ENCODE data around the gene DPYSL3. TPM values are rescaled to one million over a fixed set of nuclear protein-coding genes. Genes with fewer than 3 reads are reported as not detected.

Gene DPYSL3
- total and polyA plus RNA-seq, 4 donors, result 200 to 624 (median 447) TPM

- no peaks in the 10 kb centered on the region for H3K9me3 ChIP-seq (ENCODE audit: control insufficient read depth, insufficient read depth, low read length)
Measured at GRCh38 chr5:147482706-147483180, 27.1 kb downstream of the DPYSL3 start.

GRCh38 chr5:147481874-147482705, 27.8 kb downstream of the DPYSL3 start:
- peak overlapping the region; percentile 33 for H3K27ac ChIP-seq (ENCODE audit: low read depth, low read length)

More at GRCh38 chr5:147482706-147483180, 27.1 kb downstream of the DPYSL3 start:
- no CpG with 5 or more reads among the region's 7 CpGs for WGBS (ENCODE audit: insufficient coverage)
- Histone ChIP-seq H3K27me3 (ENCODE audit: control insufficient read depth, insufficient read depth, low read length) (no peaks in the 10 kb centered on the region), H3K4me1 (ENCODE audit: control insufficient read depth, insufficient read depth, low read length) (peaks cover 7% of the 10 kb centered on the region), H3K4me3 (ENCODE audit: low read depth, low read length) (no peak overlapping the region), H3K36me3 (ENCODE audit: control insufficient read depth, insufficient read depth, low read length) (no peaks in the 10 kb centered on the region), H3K27ac (ENCODE audit: low read depth, low read length) (peak overlapping the region; percentile 33)
- peak in 1 of 6 donors; percentile 46 for DNase-seq (ENCODE audit: low read depth in 4 of 6, low spot score in 6 of 6)

DNA sequence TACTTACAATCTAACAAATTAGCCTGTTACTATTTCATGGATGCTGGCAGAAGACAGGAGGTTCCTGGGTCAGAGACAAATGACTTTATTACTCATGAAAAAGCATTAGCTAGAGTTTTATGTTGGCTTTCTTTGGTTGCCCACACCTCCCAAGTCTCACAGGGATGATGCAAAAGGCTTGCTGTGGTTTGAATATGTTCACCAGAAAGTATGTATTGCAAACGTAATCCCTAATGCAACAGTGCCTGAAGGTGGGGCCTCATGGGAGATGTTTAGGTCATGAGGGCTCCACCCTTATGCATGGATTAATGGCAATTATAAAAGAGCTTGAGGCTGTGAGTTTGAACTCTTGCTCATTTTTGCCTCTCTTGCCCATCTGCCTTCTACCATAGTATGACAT, 28.5 kb downstream of the DPYSL3 start:
- DNase-seq (ENCODE audit: low read depth in 4 of 6, low spot score in 6 of 6), result no peak
- H3K9me3 ChIP-seq (ENCODE audit: control insufficient read depth, insufficient read depth, low read length), result no peaks in the 10 kb centered on the region
- H3K27ac ChIP-seq (ENCODE audit: low read depth, low read length), result no peak overlapping the region
- H3K4me1 ChIP-seq (ENCODE audit: control insufficient read depth, insufficient read depth, low read length), result peaks cover 7% of the 10 kb centered on the region
- H3K36me3 ChIP-seq (ENCODE audit: control insufficient read depth, insufficient read depth, low read length), result no peaks in the 10 kb centered on the region
- H3K4me3 ChIP-seq (ENCODE audit: low read depth, low read length), result no peak overlapping the region
- no peaks in the 10 kb centered on the region for H3K27me3 ChIP-seq (ENCODE audit: control insufficient read depth, insufficient read depth, low read length)
- WGBS (ENCODE audit: insufficient coverage), result 67% methylated on average over 1 of the region's 1 CpG

More at GRCh38 chr5:147481874-147482705, 27.8 kb downstream of the DPYSL3 start:
- no peak for DNase-seq (ENCODE audit: low read depth in 4 of 6, low spot score in 6 of 6)
- H3K4me3 ChIP-seq (ENCODE audit: low read depth, low read length), result no peak overlapping the region
- WGBS (ENCODE audit: insufficient coverage), result no CpG with 5 or more reads among the region's 3 CpGs
- no peaks in the 10 kb centered on the region for H3K36me3 ChIP-seq (ENCODE audit: control insufficient read depth, insufficient read depth, low read length)
- no peaks in the 10 kb centered on the region for H3K27me3 ChIP-seq (ENCODE audit: control insufficient read depth, insufficient read depth, low read length)
- H3K4me1 ChIP-seq (ENCODE audit: control insufficient read depth, insufficient read depth, low read length), result peaks cover 7% of the 10 kb centered on the region
- H3K9me3 ChIP-seq (ENCODE audit: control insufficient read depth, insufficient read depth, low read length), result no peaks in the 10 kb centered on the region

GRCh38 chr5:147479949-147480348, 29.9 kb downstream of the DPYSL3 start:
- Histone ChIP-seq H3K27me3 (ENCODE audit: control insufficient read depth, insufficient read depth, low read length) (no peaks in the 10 kb centered on the region), H3K27ac (ENCODE audit: low read depth, low read length) (no peak overlapping the region), H3K9me3 (ENCODE audit: control insufficient read depth, insufficient read depth, low read length) (no peaks in the 10 kb centered on the region), H3K4me1 (ENCODE audit: control insufficient read depth, insufficient read depth, low read length) (peaks cover 7% of the 10 kb centered on the region), H3K4me3 (ENCODE audit: low read depth, low read length) (no peak overlapping the region), H3K36me3 (ENCODE audit: control insufficient read depth, insufficient read depth, low read length) (no peaks in the 10 kb centered on the region)
- WGBS (ENCODE audit: insufficient coverage), result 55% methylated on average over 6 of the region's 6 CpGs
- DNase-seq (ENCODE audit: low read depth in 4 of 6, low spot score in 6 of 6), result peak in 1 of 6 donors; percentile 32

GRCh38 chr5:147479444-147479843, 30.4 kb downstream of the DPYSL3 start:
- H3K27ac ChIP-seq (ENCODE audit: low read depth, low read length), result no peak overlapping the region
- no peaks in the 10 kb centered on the region for H3K36me3 ChIP-seq (ENCODE audit: control insufficient read depth, insufficient read depth, low read length)
- DNase-seq (ENCODE audit: low read depth in 4 of 6, low spot score in 6 of 6), result peak in 1 of 6 donors; percentile 58
- no peak overlapping the region for H3K4me3 ChIP-seq (ENCODE audit: low read depth, low read length)
- no peaks in the 10 kb centered on the region for H3K27me3 ChIP-seq (ENCODE audit: control insufficient read depth, insufficient read depth, low read length)
- no peaks in the 10 kb centered on the region for H3K9me3 ChIP-seq (ENCODE audit: control insufficient read depth, insufficient read depth, low read length)
- peaks cover 7% of the 10 kb centered on the region for H3K4me1 ChIP-seq (ENCODE audit: control insufficient read depth, insufficient read depth, low read length)

DNA sequence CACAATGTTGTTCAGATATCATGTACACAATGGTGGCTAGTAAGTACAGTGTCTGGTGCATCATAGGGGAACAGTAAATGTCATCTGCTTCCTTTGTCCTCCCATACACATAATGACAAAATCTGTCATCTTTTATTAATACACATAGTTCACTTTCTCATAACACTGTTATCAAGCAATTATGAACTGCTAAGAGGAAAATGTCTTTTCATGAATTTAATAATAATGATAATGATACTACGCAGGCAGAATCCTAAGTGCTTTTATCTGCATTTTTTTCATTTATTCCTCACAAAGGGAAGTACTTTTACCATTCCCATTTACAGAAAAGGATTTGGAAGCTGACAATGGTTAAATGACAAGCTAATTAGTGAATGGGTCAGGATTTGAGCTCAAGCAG, 35.7 kb downstream of the DPYSL3 start:
- no peak overlapping the region for H3K4me3 ChIP-seq (ENCODE audit: low read depth, low read length)
- H3K36me3 ChIP-seq (ENCODE audit: control insufficient read depth, insufficient read depth, low read length), result no peaks in the 10 kb centered on the region
- H3K27ac ChIP-seq (ENCODE audit: low read depth, low read length), result no peak overlapping the region
- no peaks in the 10 kb centered on the region for H3K27me3 ChIP-seq (ENCODE audit: control insufficient read depth, insufficient read depth, low read length)
- no CpG with 5 or more reads among the region's 1 CpG for WGBS (ENCODE audit: insufficient coverage)
- H3K4me1 ChIP-seq (ENCODE audit: control insufficient read depth, insufficient read depth, low read length), result no peaks in the 10 kb centered on the region
- no peaks in the 10 kb centered on the region for H3K9me3 ChIP-seq (ENCODE audit: control insufficient read depth, insufficient read depth, low read length)
- DNase-seq (ENCODE audit: low read depth in 4 of 6, low spot score in 6 of 6), result peak in 1 of 6 donors; percentile 52

DNA sequence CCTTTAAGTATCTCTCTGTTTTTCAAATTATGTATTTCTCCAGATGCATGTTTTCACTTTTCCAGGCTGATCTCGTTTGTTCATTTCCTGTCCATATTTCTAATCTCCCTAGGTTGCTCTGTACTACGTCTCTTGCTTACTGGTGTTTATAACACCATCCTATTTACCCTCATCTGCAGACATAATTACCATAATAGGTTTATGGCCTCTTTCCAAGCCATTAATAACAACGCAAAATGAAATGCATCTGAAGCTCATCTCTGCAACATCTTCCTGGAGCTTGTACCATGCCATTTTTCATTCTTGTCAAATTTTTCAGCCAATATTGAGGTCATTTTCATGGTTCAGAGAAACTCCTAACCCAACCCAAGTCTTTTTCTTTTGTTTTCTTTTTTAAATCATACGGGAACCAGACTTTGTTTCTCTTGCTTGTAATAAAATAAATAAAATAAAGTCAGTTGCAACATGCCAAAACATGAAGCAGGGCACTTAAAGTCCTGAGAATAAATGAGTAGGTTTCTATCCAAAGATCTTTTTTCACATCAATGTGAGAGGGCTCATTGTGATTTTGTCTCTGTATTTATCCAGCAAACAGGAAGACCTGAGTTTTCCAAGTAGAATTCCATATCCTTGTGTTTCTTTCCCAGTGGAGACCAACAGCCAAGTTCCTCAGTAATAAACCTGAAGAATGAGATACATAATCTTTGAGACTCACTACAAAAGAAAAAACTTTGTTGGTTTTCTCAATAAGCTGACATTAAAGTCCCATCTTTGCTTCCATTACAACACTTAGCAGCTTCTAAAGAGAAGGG, 37.0 kb downstream of the DPYSL3 start:
- H3K4me3 ChIP-seq (ENCODE audit: low read depth, low read length), result no peak overlapping the region
- WGBS (ENCODE audit: insufficient coverage), result 58% methylated on average over 3 of the region's 4 CpGs
- H3K9me3 ChIP-seq (ENCODE audit: control insufficient read depth, insufficient read depth, low read length), result no peaks in the 10 kb centered on the region
- H3K27ac ChIP-seq (ENCODE audit: low read depth, low read length), result no peak overlapping the region
- DNase-seq (ENCODE audit: low read depth in 4 of 6, low spot score in 6 of 6), result peak in 2 of 6 donors; percentile 20 to 39
- no peaks in the 10 kb centered on the region for H3K36me3 ChIP-seq (ENCODE audit: control insufficient read depth, insufficient read depth, low read length)
- H3K27me3 ChIP-seq (ENCODE audit: control insufficient read depth, insufficient read depth, low read length), result no peaks in the 10 kb centered on the region
- no peaks in the 10 kb centered on the region for H3K4me1 ChIP-seq (ENCODE audit: control insufficient read depth, insufficient read depth, low read length)

DNA sequence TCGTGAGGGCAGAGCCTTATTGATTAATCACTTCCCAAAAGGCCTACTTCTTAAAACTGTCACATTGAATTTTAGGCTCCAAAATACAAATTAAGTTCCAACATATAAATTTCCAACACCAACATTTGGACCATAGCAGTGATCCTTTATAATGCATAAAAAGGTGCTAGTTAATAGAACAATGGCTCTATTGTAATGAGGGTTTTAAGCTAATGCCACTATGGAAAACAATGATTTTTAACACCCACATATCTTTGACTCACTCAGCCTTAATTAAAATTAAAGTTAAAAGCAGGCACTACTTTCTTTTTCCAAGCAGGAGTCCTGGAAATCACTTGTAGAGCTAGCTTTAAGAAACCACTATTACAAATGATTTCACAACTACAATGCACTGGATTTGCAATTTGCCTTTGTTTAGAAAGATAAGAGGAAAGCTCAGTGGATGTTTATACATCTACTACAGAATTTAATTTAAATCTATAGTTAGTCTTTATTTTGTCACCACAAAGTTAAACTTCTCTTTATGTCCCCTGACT, 41.8 kb downstream of the DPYSL3 start:
- H3K9me3 ChIP-seq (ENCODE audit: control insufficient read depth, insufficient read depth, low read length), result no peaks in the 10 kb centered on the region
- peaks cover 5% of the 10 kb centered on the region for H3K4me1 ChIP-seq (ENCODE audit: control insufficient read depth, insufficient read depth, low read length)
- H3K27ac ChIP-seq (ENCODE audit: low read depth, low read length), result no peak overlapping the region
- WGBS (ENCODE audit: insufficient coverage), result no CpG with 5 or more reads among the region's 1 CpG
- H3K4me3 ChIP-seq (ENCODE audit: low read depth, low read length), result no peak overlapping the region
- H3K27me3 ChIP-seq (ENCODE audit: control insufficient read depth, insufficient read depth, low read length), result no peaks in the 10 kb centered on the region
- no peak for DNase-seq (ENCODE audit: low read depth in 4 of 6, low spot score in 6 of 6)
- H3K36me3 ChIP-seq (ENCODE audit: control insufficient read depth, insufficient read depth, low read length), result no peaks in the 10 kb centered on the region

DNA sequence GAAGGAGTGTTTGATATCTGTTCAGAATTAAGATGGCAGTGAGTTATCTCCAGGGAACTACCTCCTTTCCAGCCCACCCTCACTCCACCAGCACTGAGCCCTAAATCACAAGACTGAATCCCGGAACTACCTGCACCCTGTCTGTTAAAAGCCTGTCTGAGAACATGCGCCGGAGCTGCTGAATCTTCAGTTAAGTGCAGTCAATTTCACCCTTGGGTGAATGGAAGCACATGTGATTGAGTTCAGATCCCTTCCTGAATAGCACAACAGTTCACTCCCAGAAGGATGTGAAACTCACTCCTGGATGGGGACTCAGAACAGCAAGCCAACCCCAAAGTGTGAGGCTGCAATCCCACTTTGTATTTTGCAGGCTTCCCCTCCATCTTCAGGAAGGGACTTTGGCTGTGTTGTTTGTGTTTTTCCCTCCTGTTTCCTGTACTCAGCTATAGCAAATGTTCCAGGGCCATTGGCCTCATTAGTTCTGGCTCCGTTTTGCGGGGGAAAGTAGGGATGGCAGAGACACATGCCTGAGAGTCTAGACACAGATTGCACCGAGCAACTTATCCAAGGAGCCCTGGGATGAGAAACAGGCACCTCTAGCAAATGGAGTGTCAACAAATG, 43.4 kb downstream of the DPYSL3 start:
- H3K27ac ChIP-seq (ENCODE audit: low read depth, low read length), result peak overlapping the region; percentile 29
- no peak overlapping the region for H3K4me3 ChIP-seq (ENCODE audit: low read depth, low read length)
- H3K27me3 ChIP-seq (ENCODE audit: control insufficient read depth, insufficient read depth, low read length), result no peaks in the 10 kb centered on the region
- H3K9me3 ChIP-seq (ENCODE audit: control insufficient read depth, insufficient read depth, low read length), result no peaks in the 10 kb centered on the region
- DNase-seq (ENCODE audit: low read depth in 4 of 6, low spot score in 6 of 6), result peak in 2 of 6 donors; percentile 78 to 79
- 20% methylated on average over 3 of the region's 6 CpGs for WGBS (ENCODE audit: insufficient coverage)
- peaks cover 5% of the 10 kb centered on the region for H3K4me1 ChIP-seq (ENCODE audit: control insufficient read depth, insufficient read depth, low read length)
- H3K36me3 ChIP-seq (ENCODE audit: control insufficient read depth, insufficient read depth, low read length), result no peaks in the 10 kb centered on the region
